ENCODE data around the gene SMIM10. TPM values are rescaled to one million over a fixed set of nuclear protein-coding genes. Genes with fewer than 3 reads are reported as not detected.
"Not testable (repeated sequence)": the region's sequence is repeated elsewhere in the genome, so short reads cannot be mapped to it uniquely, and the experiment has no call there.

SMIM10 gene
- total RNA-seq, 4 donors from 2014 or later: 8.9 to 12.9 (median 11.6) TPM

GRCh38 chrX:134957836-134958235 is 33.0 kb upstream of the SMIM10 start:
- no peaks in the 10 kb centered on the region for H3K27me3 ChIP-seq
- intact Hi-C loops (cut with DNase I): no loop called here
- TF ChIP-seq EP300 (IDR thresholded peaks at IDR 0.05) (no peak), POLR2AphosphoS5 (IDR thresholded peaks at IDR 0.05) (no peak), POLR2A (IDR thresholded peaks at IDR 0.05; ENCODE audit: low read depth) (no peak)
- TF ChIP-seq, protein P1, sequence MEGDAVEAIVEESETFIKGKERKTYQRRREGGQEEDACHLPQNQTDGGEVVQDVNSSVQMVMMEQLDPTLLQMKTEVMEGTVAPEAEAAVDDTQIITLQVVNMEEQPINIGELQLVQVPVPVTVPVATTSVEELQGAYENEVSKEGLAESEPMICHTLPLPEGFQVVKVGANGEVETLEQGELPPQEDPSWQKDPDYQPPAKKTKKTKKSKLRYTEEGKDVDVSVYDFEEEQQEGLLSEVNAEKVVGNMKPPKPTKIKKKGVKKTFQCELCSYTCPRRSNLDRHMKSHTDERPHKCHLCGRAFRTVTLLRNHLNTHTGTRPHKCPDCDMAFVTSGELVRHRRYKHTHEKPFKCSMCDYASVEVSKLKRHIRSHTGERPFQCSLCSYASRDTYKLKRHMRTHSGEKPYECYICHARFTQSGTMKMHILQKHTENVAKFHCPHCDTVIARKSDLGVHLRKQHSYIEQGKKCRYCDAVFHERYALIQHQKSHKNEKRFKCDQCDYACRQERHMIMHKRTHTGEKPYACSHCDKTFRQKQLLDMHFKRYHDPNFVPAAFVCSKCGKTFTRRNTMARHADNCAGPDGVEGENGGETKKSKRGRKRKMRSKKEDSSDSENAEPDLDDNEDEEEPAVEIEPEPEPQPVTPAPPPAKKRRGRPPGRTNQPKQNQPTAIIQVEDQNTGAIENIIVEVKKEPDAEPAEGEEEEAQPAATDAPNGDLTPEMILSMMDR (IDR thresholded peaks at IDR 0.05): no peak
- H3K36me3 ChIP-seq: no peaks in the 10 kb centered on the region
- no peak overlapping the region for H3K4me3 ChIP-seq
- no peak for DNase-seq (ENCODE audit: extremely low spot score)
- no peaks in the 10 kb centered on the region for H3K4me1 ChIP-seq
- H3K27ac ChIP-seq (replicated peaks in 1 of 4): no peak overlapping the region
- H3K9me3 ChIP-seq: no peaks in the 10 kb centered on the region
- 91% methylated on average over 1 of the region's 1 CpG for WGBS

DNA sequence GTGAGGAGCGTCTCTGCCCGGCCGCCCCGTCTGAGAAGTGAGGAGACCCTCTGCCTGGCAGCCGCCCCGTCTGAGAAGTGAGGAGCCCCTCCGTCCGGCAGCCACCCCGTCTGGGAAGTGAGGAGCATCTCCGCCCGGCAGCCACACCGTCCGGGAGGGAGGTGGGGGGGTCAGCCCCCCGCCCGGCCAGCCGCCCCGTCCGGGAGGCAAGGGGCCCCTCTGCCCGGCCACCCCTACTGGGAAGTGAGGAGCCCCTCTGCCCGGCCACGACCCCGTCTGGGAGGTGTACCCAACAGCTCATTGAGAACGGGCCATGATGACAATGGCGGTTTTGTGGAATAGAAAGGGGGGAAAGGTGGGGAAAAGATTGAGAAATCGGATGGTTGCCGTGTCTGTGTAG is 30.4 kb upstream of the SMIM10 start:
- H3K27ac ChIP-seq (replicated peaks in 1 of 4); H3K4me1 ChIP-seq; DNase-seq (ENCODE audit: extremely low spot score); intact Hi-C loops (cut with DNase I); H3K27me3 ChIP-seq; H3K36me3 ChIP-seq; H3K4me3 ChIP-seq; H3K9me3 ChIP-seq: not testable (repeated sequence)
- WGBS: 94% methylated on average over 6 of the region's 26 CpGs

DNA sequence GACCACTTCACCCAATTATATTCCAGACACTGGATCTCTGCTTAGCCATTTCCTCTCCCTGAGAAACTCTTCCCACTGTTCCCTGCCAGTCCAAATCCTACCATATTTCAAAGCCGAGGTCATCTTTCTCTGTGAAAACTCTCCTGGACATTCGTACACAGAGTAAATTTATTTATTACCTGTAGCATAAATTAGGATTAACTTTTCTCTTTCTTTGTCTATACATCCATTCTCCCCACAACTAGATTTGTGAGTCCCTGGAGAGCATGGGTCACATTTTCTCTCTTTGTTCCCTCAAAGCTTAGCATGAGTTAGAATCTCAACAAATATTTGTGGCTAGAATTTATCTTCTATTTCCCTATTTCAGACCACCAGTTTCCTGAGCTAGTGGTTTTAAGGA is 27.8 kb upstream of the SMIM10 start:
- H3K4me1 ChIP-seq: no peaks in the 10 kb centered on the region
- DNase-seq (ENCODE audit: extremely low spot score): no peak
- H3K36me3 ChIP-seq: no peaks in the 10 kb centered on the region
- no peaks in the 10 kb centered on the region for H3K27me3 ChIP-seq
- H3K9me3 ChIP-seq: no peaks in the 10 kb centered on the region
- 66% methylated on average over 2 of the region's 2 CpGs for WGBS
- H3K4me3 ChIP-seq: no peak overlapping the region
- no peak for TF ChIP-seq POLR2A (IDR thresholded peaks at IDR 0.05; ENCODE audit: low read depth)
- TF ChIP-seq, protein P1 (IDR thresholded peaks at IDR 0.05): no peak
- H3K27ac ChIP-seq (replicated peaks in 1 of 4): no peak overlapping the region
- intact Hi-C loops (cut with DNase I): no loop called here

- intact Hi-C loops (cut with DNase I): loop anchor here (2.0 kb wide), 1 partner anchor 29 kb away; no protein-coding TSS in a partner anchor
- Histone ChIP-seq H3K4me1 (no peaks in the 10 kb centered on the region), H3K36me3 (no peaks in the 10 kb centered on the region), H3K27me3 (no peaks in the 10 kb centered on the region), H3K27ac (replicated peaks in 1 of 4) (no peak overlapping the region), H3K4me3 (no peak overlapping the region), H3K9me3 (no peaks in the 10 kb centered on the region)
- TF ChIP-seq, protein P1 (IDR thresholded peaks at IDR 0.05): no peak
- no peak for TF ChIP-seq POLR2A (IDR thresholded peaks at IDR 0.05; ENCODE audit: low read depth)
- no peak for TF ChIP-seq EP300 (IDR thresholded peaks at IDR 0.05)
- 86% methylated on average over 1 of the region's 1 CpG for WGBS
- DNase-seq (ENCODE audit: extremely low spot score): no peak
Observed at GRCh38 chrX:134969726-134970125, 21.1 kb upstream of the SMIM10 start.

DNA sequence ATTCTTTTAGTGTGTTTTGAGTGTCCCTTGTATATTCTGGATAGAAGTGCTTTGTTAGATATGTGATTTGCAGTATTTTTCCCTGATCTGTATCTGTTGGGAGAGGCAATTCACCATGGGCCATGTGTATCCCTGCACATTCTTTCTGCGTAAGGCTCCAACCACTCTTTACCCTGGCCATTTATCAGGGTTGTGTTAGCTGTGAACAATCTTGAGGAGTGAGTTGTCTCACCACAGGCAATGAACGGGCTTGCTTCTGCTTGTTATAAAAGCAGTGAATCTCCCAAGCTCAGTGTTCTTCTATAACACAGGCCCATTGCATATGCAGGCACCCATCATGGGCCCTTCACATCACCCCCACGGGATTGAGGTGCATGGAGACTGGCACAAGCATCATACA is 18.9 kb upstream of the SMIM10 start:
- H3K9me3 ChIP-seq: no peaks in the 10 kb centered on the region
- no peak overlapping the region for H3K4me3 ChIP-seq
- intact Hi-C loops (cut with DNase I): no loop called here
- no peak for TF ChIP-seq EP300 (IDR thresholded peaks at IDR 0.05)
- TF ChIP-seq POLR2A (IDR thresholded peaks at IDR 0.05; ENCODE audit: low read depth): no peak
- TF ChIP-seq POLR2AphosphoS5 (IDR thresholded peaks at IDR 0.05): no peak
- TF ChIP-seq, protein P1 (IDR thresholded peaks at IDR 0.05): no peak
- peaks cover 0 to 1% (median 0%) of the 10 kb centered on the region in 4 donors for H3K27me3 ChIP-seq
- no peak for DNase-seq (ENCODE audit: extremely low spot score)
- H3K27ac ChIP-seq (replicated peaks in 1 of 4): no peak overlapping the region
- WGBS: 66% methylated on average over 3 of the region's 3 CpGs
- no peaks in the 10 kb centered on the region for H3K4me1 ChIP-seq
- no peaks in the 10 kb centered on the region for H3K36me3 ChIP-seq

All from esophagus muscularis mucosa (tissue), 4 donors.